Activated CD4-positive, alpha-beta memory T cell treated with anti-CD3 and anti-CD28 coated beads, Interleukin-2, amount 10 ng/mL, durations not matched to agents 7 days and 5 days (primary cell): ENCODE results near the gene EDDM13. TPM values are rescaled to one million over a fixed set of nuclear protein-coding genes. Genes with fewer than 3 reads are reported as not detected.
"Not testable (repeated sequence)": the region's sequence is repeated elsewhere in the genome, so short reads cannot be mapped to it uniquely, and the experiment has no call there.

Experiments used
- CTCF ChIA-PET: fragments of 350-600 bp; sonication (Branson Sonifier 250); formaldehyde crosslinking; loops from one replicate; lab custom pipeline; 2021; ENCODE audit warnings: antibody characterized with exemption, inconsistent platforms; lab: Charles Lee
- POLR2A ChIA-PET: fragments of 350-600 bp; sonication (Branson Sonifier 250); formaldehyde crosslinking; loops from one replicate; lab custom pipeline; 2021; ENCODE audit warnings: antibody characterized with exemption; lab: Charles Lee
- DNase-seq: peaks from one replicate; pipeline ENCODE4 v3.0.0-alpha.2; 2020
- H3K27ac Mint-ChIP-seq: one replicate; pipeline ENCODE4 v1.8.0; 2021; ENCODE audit warnings: mild to moderate bottlenecking, mixed read lengths
- H3K27me3 Mint-ChIP-seq: one replicate; pipeline ENCODE4 v1.8.0; 2021; ENCODE audit warnings: mixed read lengths
- H3K36me3 Mint-ChIP-seq: one replicate; pipeline ENCODE4 v1.8.0; 2021; ENCODE audit warnings: low read depth, mixed read lengths
- H3K4me1 Mint-ChIP-seq: one replicate; pipeline ENCODE4 v1.8.0; 2021; ENCODE audit warnings: mixed read lengths
- H3K4me3 Mint-ChIP-seq: one replicate; pipeline ENCODE4 v1.8.0; 2021; ENCODE audit warnings: mild to moderate bottlenecking, mixed read lengths
- H3K9me3 Mint-ChIP-seq: one replicate; pipeline ENCODE4 v1.8.0; 2021; ENCODE audit warnings: mixed read lengths
- total RNA-seq, 2 experiments: library from RNA; stranded (reverse); gene quantifications; one replicate each; pipeline ENCODE4 v1.2.3, GENCODE V29; 2021

Gene EDDM13
- total RNA-seq, 2 experiments from 2014 or later = 1.4 to 2.9 TPM

GRCh38 chr19:56301155-56301554 is 28.6 kb downstream of the EDDM13 start:
- CTCF ChIA-PET = no interaction called here
- peaks cover 21% of the 10 kb centered on the region for H3K36me3 Mint-ChIP-seq

GRCh38 chr19:56301886-56302620 is 29.5 kb downstream of the EDDM13 start:
- ChIA-PET POLR2A (no interaction called here), CTCF (no interaction called here)
- Mint-ChIP-seq H3K4me1 (peaks cover 22% of the 10 kb centered on the region), H3K27me3 (no peaks in the 10 kb centered on the region), H3K4me3 (peak overlapping the region; percentile 58), H3K36me3 (peaks cover 21% of the 10 kb centered on the region), H3K9me3 (peaks cover 4% of the 10 kb centered on the region), H3K27ac (peak overlapping the region; percentile 62)
- DNase-seq = no peak

More at GRCh38 chr19:56301155-56301554, 28.6 kb downstream of the EDDM13 start:
- no peak for DNase-seq
- Mint-ChIP-seq H3K9me3 (peaks cover 4% of the 10 kb centered on the region), H3K27ac (peak overlapping the region; percentile 62), H3K27me3 (no peaks in the 10 kb centered on the region), H3K4me1 (peaks cover 22% of the 10 kb centered on the region), H3K4me3 (no peak overlapping the region)
- POLR2A ChIA-PET = no interaction called here

DNA sequence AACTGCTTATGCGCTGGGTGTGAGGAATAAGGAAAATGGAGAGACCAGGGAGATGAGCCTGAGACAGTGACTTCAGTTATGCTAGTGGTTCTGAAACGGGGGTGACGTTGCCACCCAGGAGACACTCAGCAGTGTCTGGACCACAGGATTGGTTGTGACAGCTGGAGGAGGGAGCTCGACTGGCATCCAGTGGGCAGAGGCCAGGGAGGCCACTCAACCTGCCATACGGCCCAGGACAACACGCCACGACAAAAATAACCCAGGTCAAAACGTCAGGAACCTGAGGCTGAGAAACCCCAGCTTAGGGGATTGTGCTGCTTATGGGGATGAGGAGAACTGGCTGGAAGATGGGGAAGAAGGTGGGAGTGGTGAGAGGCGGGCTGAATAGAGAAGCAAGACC is 31.7 kb downstream of the EDDM13 start:
- peaks cover 4% of the 10 kb centered on the region for H3K9me3 Mint-ChIP-seq
- peaks cover 28% of the 10 kb centered on the region for H3K36me3 Mint-ChIP-seq
- DNase-seq = no peak
- no peak overlapping the region for H3K4me3 Mint-ChIP-seq
- no peak overlapping the region for H3K27ac Mint-ChIP-seq
- POLR2A ChIA-PET = no interaction called here
- peaks cover 22% of the 10 kb centered on the region for H3K4me1 Mint-ChIP-seq
- H3K27me3 Mint-ChIP-seq = no peaks in the 10 kb centered on the region
- CTCF ChIA-PET = no interaction called here

GRCh38 chr19:56306016-56306415 is 33.5 kb downstream of the EDDM13 start:
- peaks cover 4% of the 10 kb centered on the region for H3K9me3 Mint-ChIP-seq
- peaks cover 25% of the 10 kb centered on the region for H3K36me3 Mint-ChIP-seq
- peaks cover 18% of the 10 kb centered on the region for H3K4me1 Mint-ChIP-seq
- no peak for DNase-seq
- CTCF ChIA-PET = interaction anchor here (1.0 kb wide), 1 partner anchor 53 kb away, joined by 4 read pairs; no protein-coding TSS in a partner anchor
- H3K27me3 Mint-ChIP-seq = no peaks in the 10 kb centered on the region
- no peak overlapping the region for H3K4me3 Mint-ChIP-seq
- POLR2A ChIA-PET = no interaction called here
- no peak overlapping the region for H3K27ac Mint-ChIP-seq

- H3K4me3 Mint-ChIP-seq, CTCF ChIA-PET, H3K4me1 Mint-ChIP-seq, H3K27ac Mint-ChIP-seq, H3K27me3 Mint-ChIP-seq, DNase-seq, POLR2A ChIA-PET, H3K9me3 Mint-ChIP-seq: not testable (repeated sequence)
- H3K36me3 Mint-ChIP-seq = peaks cover 22% of the 10 kb centered on the region
These were observed 34.5 kb downstream of the EDDM13 start for GRCh38 chr19:56307062-56307461.

DNA sequence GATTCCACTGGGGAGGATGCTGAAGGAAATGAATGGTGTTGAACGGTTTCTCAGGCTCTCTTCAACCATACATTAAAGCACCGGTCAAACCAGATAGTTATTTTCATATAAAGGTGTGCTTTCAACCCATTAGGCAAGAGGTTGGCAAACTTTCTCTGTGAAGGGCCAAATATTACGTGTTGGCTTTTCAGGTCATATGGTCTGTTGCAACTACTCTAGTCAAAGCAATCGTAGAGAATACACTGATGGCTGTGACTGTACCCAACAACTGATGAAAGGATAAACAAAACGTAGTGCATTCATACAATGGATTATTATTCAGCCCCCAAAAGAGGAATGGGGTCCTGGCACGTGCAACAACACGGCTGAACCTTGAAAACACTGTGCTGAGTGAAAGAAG is 36.2 kb downstream of the EDDM13 start:
- POLR2A ChIA-PET = no interaction called here
- Mint-ChIP-seq H3K4me3 (no peak overlapping the region), H3K4me1 (peaks cover 17% of the 10 kb centered on the region), H3K27me3 (no peaks in the 10 kb centered on the region), H3K36me3 (peaks cover 26% of the 10 kb centered on the region), H3K9me3 (no peaks in the 10 kb centered on the region), H3K27ac (no peak overlapping the region)
- DNase-seq = no peak
- CTCF ChIA-PET = no interaction called here

- H3K27me3 Mint-ChIP-seq = no peaks in the 10 kb centered on the region
- ChIA-PET POLR2A (no interaction called here), CTCF (interaction anchor here (0.7 to 2.7 kb wide), 12 partner anchors 9 to 205 kb away, joined by 3 to 19 read pairs (median 4); partner anchors contain the start of gene ZNF787)
- no peaks in the 10 kb centered on the region for H3K9me3 Mint-ChIP-seq
- H3K36me3 Mint-ChIP-seq = peaks cover 20% of the 10 kb centered on the region
- peaks cover 17% of the 10 kb centered on the region for H3K4me1 Mint-ChIP-seq
- peak; percentile 66 for DNase-seq
- no peak overlapping the region for H3K4me3 Mint-ChIP-seq
- H3K27ac Mint-ChIP-seq = no peak overlapping the region
These were observed 37.1 kb downstream of the EDDM13 start for GRCh38 chr19:56309511-56310185.

DNA sequence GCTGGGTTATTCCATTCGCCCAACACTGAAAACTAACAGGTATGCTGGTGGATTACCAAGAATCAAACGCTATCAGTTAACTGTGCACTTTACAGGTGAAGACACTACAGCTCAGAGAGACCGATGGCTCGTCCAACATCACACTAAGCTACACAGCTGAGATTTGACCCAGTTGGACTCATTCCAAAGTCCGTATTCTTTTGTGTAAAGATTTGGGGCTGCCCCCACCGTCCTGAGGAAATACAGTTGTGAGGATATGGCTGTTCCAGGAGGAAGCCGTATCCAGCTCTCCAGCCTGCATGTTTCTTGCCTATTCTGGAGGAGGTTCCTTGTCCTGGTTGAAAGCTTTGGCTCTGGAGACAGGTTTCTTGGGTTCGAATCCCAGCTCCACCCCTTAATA is 37.9 kb downstream of the EDDM13 start:
- no peak overlapping the region for H3K4me3 Mint-ChIP-seq
- H3K9me3 Mint-ChIP-seq = no peaks in the 10 kb centered on the region
- DNase-seq = no peak
- H3K4me1 Mint-ChIP-seq = peaks cover 17% of the 10 kb centered on the region
- no peaks in the 10 kb centered on the region for H3K27me3 Mint-ChIP-seq
- peaks cover 20% of the 10 kb centered on the region for H3K36me3 Mint-ChIP-seq
- no peak overlapping the region for H3K27ac Mint-ChIP-seq
- ChIA-PET CTCF (interaction anchor here (0.8 to 2.7 kb wide), 8 partner anchors 8 to 189 kb away, joined by 3 to 19 read pairs (median 4); partner anchors contain the start of gene ZNF787), POLR2A (no interaction called here)

- no peak overlapping the region for H3K4me3 Mint-ChIP-seq
- CTCF ChIA-PET = interaction anchor here (3.4 kb wide), 1 partner anchor 59 kb away, joined by 17 read pairs; no protein-coding TSS in a partner anchor
- POLR2A ChIA-PET = no interaction called here
These were observed 39.8 kb downstream of the EDDM13 start for GRCh38 chr19:56312342-56312741.

DNA sequence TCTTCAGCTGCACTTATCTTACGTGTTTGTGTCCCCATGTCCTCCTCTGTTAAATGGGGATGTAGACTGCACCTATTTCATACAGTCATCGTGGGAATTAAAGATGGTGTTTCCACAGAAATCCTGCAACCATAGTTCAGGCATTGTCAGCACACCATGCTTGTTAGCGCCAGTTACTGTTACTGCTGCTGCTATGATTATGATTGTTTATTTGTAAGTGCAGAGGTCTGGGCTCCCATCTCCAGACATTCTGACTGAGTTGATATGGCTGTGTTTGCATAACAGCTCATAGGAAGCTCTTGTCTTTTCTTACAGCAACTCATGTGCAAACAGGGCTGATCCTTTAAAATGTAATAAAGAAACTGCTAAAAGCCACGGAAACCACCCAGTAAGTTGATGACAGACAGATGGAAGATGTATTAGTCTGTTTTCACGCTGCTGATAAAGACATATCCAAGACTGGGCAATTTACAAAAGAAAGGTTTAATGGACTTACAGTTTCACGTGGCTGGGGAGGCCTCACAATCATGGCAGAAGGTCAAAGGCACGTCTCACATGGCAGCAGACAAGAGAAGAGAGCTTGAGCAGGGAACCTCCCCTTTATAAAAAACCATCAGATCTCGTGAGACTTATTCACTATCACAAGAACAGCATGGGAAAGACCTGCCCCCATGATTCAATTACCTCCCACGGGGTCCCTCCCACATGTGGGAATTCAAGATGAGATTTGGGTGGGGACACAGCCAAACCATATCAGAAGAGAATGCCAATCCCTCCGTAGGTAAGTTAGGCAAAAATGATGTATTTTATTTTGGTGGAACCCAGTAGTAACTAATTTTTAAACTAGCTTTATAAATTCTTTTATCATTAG is 40.5 kb downstream of the EDDM13 start:
- Mint-ChIP-seq H3K4me1 (peaks cover 23% of the 10 kb centered on the region), H3K9me3 (no peaks in the 10 kb centered on the region), H3K27ac (peak overlapping the region; percentile 97), H3K4me3 (peak overlapping the region; percentile 81), H3K27me3 (no peaks in the 10 kb centered on the region), H3K36me3 (peaks cover 20% of the 10 kb centered on the region)
- DNase-seq = no peak
- ChIA-PET POLR2A (interaction anchor here (0.7 to 1.8 kb wide), 3 partner anchors 15 to 192 kb away, joined by 3 to 6 read pairs (median 3); partner anchors contain the start of gene ZNF582), CTCF (interaction anchor here (3.4 kb wide), 1 partner anchor 60 kb away, joined by 17 read pairs; no protein-coding TSS in a partner anchor)

More at GRCh38 chr19:56312342-56312741, 39.8 kb downstream of the EDDM13 start:
- no peak for DNase-seq
- Mint-ChIP-seq H3K27ac (no peak overlapping the region), H3K4me1 (peaks cover 23% of the 10 kb centered on the region), H3K36me3 (peaks cover 20% of the 10 kb centered on the region), H3K27me3 (no peaks in the 10 kb centered on the region), H3K9me3 (no peaks in the 10 kb centered on the region)

DNA sequence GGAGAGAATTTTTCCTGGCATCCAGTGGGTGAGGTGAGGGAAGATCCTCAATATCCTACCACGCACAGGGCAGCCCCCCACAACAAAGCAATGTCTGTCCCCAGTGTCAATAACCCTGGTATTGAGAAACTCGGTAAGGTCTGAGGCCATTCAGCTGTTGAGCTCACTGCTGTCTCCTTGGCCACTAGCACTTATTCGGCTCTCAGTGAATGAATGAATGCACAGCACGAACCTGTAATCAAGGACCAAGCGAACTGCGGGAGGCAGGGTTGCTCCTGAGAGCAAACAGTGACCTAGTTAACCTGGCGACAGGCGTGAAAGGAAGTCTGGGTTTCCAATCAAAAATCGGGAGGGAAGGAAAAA is 41.5 kb downstream of the EDDM13 start:
- POLR2A ChIA-PET = interaction anchor here (0.7 to 2.2 kb wide), 6 partner anchors 16 to 193 kb away, joined by 3 to 9 read pairs (median 4); partner anchors contain the start of genes ZNF582 and ZNF787
- peaks cover 23% of the 10 kb centered on the region for H3K4me1 Mint-ChIP-seq

GRCh38 chr19:56314381-56315076 is 42.0 kb downstream of the EDDM13 start, which contains the start of gene ZSCAN5A:
ZSCAN5A (minus strand) TSS chr19:56314839; CDS start chr19:56225046, 89,793 bp downstream.
- no peaks in the 10 kb centered on the region for H3K27me3 Mint-ChIP-seq
- H3K4me3 Mint-ChIP-seq = peak within 1 kb of the TSS; percentile 81
- H3K9me3 Mint-ChIP-seq = no peaks in the 10 kb centered on the region
- ChIA-PET CTCF (interaction anchor here (1.0 to 3.4 kb wide), 4 partner anchors 19 to 234 kb away, joined by 3 to 17 read pairs (median 5); no protein-coding TSS in a partner anchor), POLR2A (interaction anchor here (0.6 to 2.2 kb wide), 6 partner anchors 17 to 250 kb away, joined by 3 to 9 read pairs (median 4); partner anchors contain the start of genes ZNF582 and ZNF787)
- peak; percentile 95 for DNase-seq
- peaks cover 23% of the 10 kb centered on the region for H3K4me1 Mint-ChIP-seq
- peak within 1 kb of the TSS; percentile 97 for H3K27ac Mint-ChIP-seq
- peaks cover 12% of the 10 kb centered on the region for H3K36me3 Mint-ChIP-seq

More for the DNA sequence above, 41.5 kb downstream of the EDDM13 start:
- Mint-ChIP-seq H3K36me3 (peaks cover 14% of the 10 kb centered on the region), H3K27me3 (no peaks in the 10 kb centered on the region), H3K9me3 (no peaks in the 10 kb centered on the region), H3K27ac (peak overlapping the region; percentile 97), H3K4me3 (peak overlapping the region; percentile 81)
- CTCF ChIA-PET = interaction anchor here (0.6 to 3.4 kb wide), 4 partner anchors 19 to 233 kb away, joined by 3 to 17 read pairs (median 5); no protein-coding TSS in a partner anchor
- DNase-seq = no peak
